Adrenal gland (tissue), 5 donors: ENCODE results near the gene ADAMTS17.

Source experiments
- POLR2A ChIP-seq, 2 donors: fragments of 450-650 bp; IDR thresholded peaks; one replicate each; pipeline ENCODE4 v1.6.1; 2017; ENCODE audit warnings: antibody characterized with exemption in 2 of 2, mild to moderate bottlenecking in 2 of 2, moderate library complexity in 1 of 2
- TF ChIP-seq, protein P1 (sequence below), 6 experiments: fragments of 450-650 bp in 4 of 6; fragments of 200-600 bp in 2 of 6; sonication (generic) in 1 of 6; IDR thresholded peaks; 1 replicate in 5 of 6; 2 replicates in 1 of 6; pipeline versions ENCODE4 v1.5.1 to v1.8.0; 2016 to 2021; ENCODE audit warnings: antibody characterized with exemption in 6 of 6, mild to moderate bottlenecking in 2 of 6, moderate library complexity in 1 of 6
- donor health status: DM: no; HTN: no; CAD: no.

DNA sequence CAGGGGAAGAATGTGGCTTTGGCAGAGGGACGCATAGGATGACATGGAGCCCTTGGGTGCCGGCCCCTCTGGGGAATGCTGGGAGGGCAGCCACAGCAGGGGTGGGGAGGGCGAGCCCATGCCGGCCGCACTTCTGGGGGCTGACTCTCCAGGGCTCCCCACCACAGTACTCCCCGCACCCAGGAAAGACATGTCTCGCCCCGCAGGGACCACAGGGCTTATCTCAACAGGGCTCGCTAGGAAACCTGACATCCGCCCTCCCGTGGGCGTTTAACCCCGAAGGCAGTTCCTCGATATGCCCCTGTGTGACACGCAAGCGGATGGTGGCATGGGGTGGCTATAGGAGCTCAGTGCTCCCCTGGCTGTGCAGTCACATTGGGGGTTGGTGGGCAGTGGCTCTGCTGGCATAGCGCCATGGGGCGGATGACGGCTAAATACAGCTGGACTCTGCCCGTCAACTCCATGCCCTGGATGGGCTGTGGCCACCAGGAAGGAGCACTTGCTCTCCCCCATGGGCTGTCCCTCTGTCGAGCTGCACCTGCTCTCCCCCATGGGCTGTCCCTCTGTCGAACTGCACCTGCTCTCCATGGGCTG is 141.4 kb downstream of the ADAMTS17 start:
- TF ChIP-seq, protein P1, sequence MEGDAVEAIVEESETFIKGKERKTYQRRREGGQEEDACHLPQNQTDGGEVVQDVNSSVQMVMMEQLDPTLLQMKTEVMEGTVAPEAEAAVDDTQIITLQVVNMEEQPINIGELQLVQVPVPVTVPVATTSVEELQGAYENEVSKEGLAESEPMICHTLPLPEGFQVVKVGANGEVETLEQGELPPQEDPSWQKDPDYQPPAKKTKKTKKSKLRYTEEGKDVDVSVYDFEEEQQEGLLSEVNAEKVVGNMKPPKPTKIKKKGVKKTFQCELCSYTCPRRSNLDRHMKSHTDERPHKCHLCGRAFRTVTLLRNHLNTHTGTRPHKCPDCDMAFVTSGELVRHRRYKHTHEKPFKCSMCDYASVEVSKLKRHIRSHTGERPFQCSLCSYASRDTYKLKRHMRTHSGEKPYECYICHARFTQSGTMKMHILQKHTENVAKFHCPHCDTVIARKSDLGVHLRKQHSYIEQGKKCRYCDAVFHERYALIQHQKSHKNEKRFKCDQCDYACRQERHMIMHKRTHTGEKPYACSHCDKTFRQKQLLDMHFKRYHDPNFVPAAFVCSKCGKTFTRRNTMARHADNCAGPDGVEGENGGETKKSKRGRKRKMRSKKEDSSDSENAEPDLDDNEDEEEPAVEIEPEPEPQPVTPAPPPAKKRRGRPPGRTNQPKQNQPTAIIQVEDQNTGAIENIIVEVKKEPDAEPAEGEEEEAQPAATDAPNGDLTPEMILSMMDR (IDR thresholded peaks at IDR 0.05): no peak
- no peak for TF ChIP-seq POLR2A (IDR thresholded peaks at IDR 0.05)
